GM12878 (cell line): ENCODE measurements around the gene CNTD1. TPM values are rescaled to one million over a fixed set of nuclear protein-coding genes. Genes with fewer than 3 reads are reported as not detected.

Experiments used
- ATAC-seq: fragments of 200-7000 bp; cut with Tn5 transposase; 3 replicates; pipeline ENCODE4 v1.9.1; 2020; ENCODE audit warnings: mild to moderate bottlenecking, moderate library complexity
- BruUV-seq: library from RNA; stranded (reverse); fragments of 400-500 nt; replicated peaks from 2 replicates; lab custom pipeline; 2021; lab: Mats Ljungman, UMichigan
- CTCF ChIA-PET: fragments of 300-600 bp; sonication (Branson Sonifier 250); formaldehyde crosslinking; extraction: SDS; loops from one replicate; lab custom pipeline; 2021; ENCODE audit warnings: inconsistent platforms; lab: Yijun Ruan, JAX
- POLR2A ChIA-PET: fragments of 350-600 bp; formaldehyde crosslinking; extraction: SDS; loops from one replicate; lab custom pipeline; 2021; ENCODE audit warnings: inconsistent platforms; lab: Charles Lee
- RAD21 ChIA-PET: fragments of 300-600 bp; sonication (Branson Sonifier 250); formaldehyde crosslinking; loops from one replicate; lab custom pipeline; 2023; ENCODE audit warnings: antibody characterized with exemption; ENCODE audit not compliant: unreplicated experiment; lab: Charles Lee
- SMC1A ChIA-PET: fragments of 300-600 bp; sonication (Branson Sonifier 250); formaldehyde crosslinking; loops from one replicate; lab custom pipeline; 2023; ENCODE audit not compliant: unreplicated experiment, uncharacterized antibody; lab: Charles Lee
- DNase-seq: peaks from one replicate; pipeline ENCODE4 v3.0.0-alpha.2; 2011; ENCODE audit warnings: low read depth, low spot score
- FAIRE-seq: peaks from 3 replicates; lab custom pipeline; 2011; peaks lifted over from hg19 to GRCh38; lab: Jason Lieb, UNC
- H2AFZ ChIP-seq: 2 replicates; pipeline ENCODE4 v1.6.0; 2011; ENCODE audit warnings: low read depth, low read length, control low read depth; ENCODE audit not compliant: control insufficient read depth
- H3K27ac ChIP-seq: 2 replicates; pipeline ENCODE4 v1.5.1; 2011; ENCODE audit warnings: control low read depth; ENCODE audit not compliant: control insufficient read depth, insufficient read depth
- H3K27me3 ChIP-seq, 2 experiments: replicated peaks in 1 of 2; 2 replicates each; pipeline versions ENCODE4 v1.6.0 to v1.6.1; 2011; ENCODE audit warnings: low read length in 1 of 2; ENCODE audit not compliant: control insufficient read depth in 2 of 2, insufficient read depth in 2 of 2
- H3K36me3 ChIP-seq, 2 experiments: 2 replicates each; pipeline ENCODE4 v1.5.1; 2011; ENCODE audit warnings: low read length in 1 of 2; ENCODE audit not compliant: control insufficient read depth in 2 of 2, insufficient read depth in 2 of 2
- H3K4me1 ChIP-seq: 2 replicates; pipeline ENCODE4 v1.6.1; 2011; ENCODE audit warnings: mild to moderate bottlenecking, low read length, moderate library complexity, mixed read lengths; ENCODE audit not compliant: control insufficient read depth, insufficient read depth
- H3K4me2 ChIP-seq: 2 replicates; pipeline ENCODE4 v1.6.0; 2011; ENCODE audit warnings: control low read depth; ENCODE audit not compliant: control insufficient read depth, insufficient read depth
- H3K4me3 ChIP-seq: fragments of 200-600 bp; sonication (generic); 2 replicates; pipeline ENCODE4 v1.5.1; 2016
- H3K79me2 ChIP-seq: 2 replicates; pipeline ENCODE4 v1.6.0; 2011; ENCODE audit warnings: low read length; ENCODE audit not compliant: control insufficient read depth, insufficient read depth
- H3K9ac ChIP-seq: 2 replicates; pipeline ENCODE4 v1.8.0; 2011; ENCODE audit warnings: low read length, control low read depth, mixed read lengths; ENCODE audit not compliant: control insufficient read depth, insufficient read depth
- H3K9me3 ChIP-seq: replicated peaks from 3 replicates; pipeline ENCODE4 v1.5.1; 2011; ENCODE audit warnings: mild to moderate bottlenecking, low read length; ENCODE audit not compliant: control insufficient read depth, insufficient read depth
- H4K20me1 ChIP-seq: 2 replicates; pipeline ENCODE4 v1.6.0; 2011; ENCODE audit not compliant: control insufficient read depth, insufficient read depth
- CHD1 ChIP-seq: IDR thresholded peaks from 2 replicates; pipeline ENCODE4 v1.6.1; 2012; ENCODE audit warnings: low read depth, low read length, improper control_type of control experiment
- HCFC1 ChIP-seq: fragments of 150-350 bp; IDR thresholded peaks from 2 replicates; pipeline ENCODE4 v1.6.1; 2014; ENCODE audit warnings: low read length
- KAT2A ChIP-seq: conservative IDR thresholded peaks from 2 replicates; pipeline ENCODE4 v1.6.1; 2011; ENCODE audit warnings: low read depth, low read length; ENCODE audit not compliant: control insufficient read depth
- MEF2B ChIP-seq: fragments of 450-650 bp; IDR thresholded peaks from 2 replicates; pipeline ENCODE4 v1.6.1; 2018; ENCODE audit warnings: mild to moderate bottlenecking, moderate library complexity; ENCODE audit not compliant: partially characterized antibody, poor library complexity, severe bottlenecking
- REST ChIP-seq: IDR thresholded peaks from 2 replicates; pipeline ENCODE4 v1.6.1; 2012; ENCODE audit warnings: mild to moderate bottlenecking, low read depth, low read length
- SIN3A ChIP-seq: IDR thresholded peaks from 2 replicates; pipeline ENCODE4 v1.6.1; 2012; ENCODE audit warnings: low read depth, low read length, improper control_type of control experiment
- SMARCA5 ChIP-seq: fragments of 450-650 bp; IDR thresholded peaks from 2 replicates; pipeline ENCODE4 v1.6.1; 2017; ENCODE audit warnings: mild to moderate bottlenecking
- SRF ChIP-seq, 2 experiments: IDR thresholded peaks; 2 replicates each; pipeline ENCODE4 v1.6.1; 2011; ENCODE audit warnings: low read depth in 2 of 2, low read length in 2 of 2, mild to moderate bottlenecking in 1 of 2, moderate library complexity in 1 of 2
- TAF1 ChIP-seq: IDR thresholded peaks from 2 replicates; pipeline ENCODE4 v1.6.1; 2011; ENCODE audit warnings: mild to moderate bottlenecking, low read depth, low read length, borderline replicate concordance
- TCF3 ChIP-seq: IDR thresholded peaks from 2 replicates; pipeline ENCODE4 v1.6.1; 2012; ENCODE audit warnings: low read depth, mild to moderate bottlenecking, low read length, borderline replicate concordance; ENCODE audit not compliant: insufficient read depth
- ZBED1 ChIP-seq: IDR thresholded peaks from 2 replicates; pipeline ENCODE4 v1.6.1; 2016; ENCODE audit warnings: borderline replicate concordance
- ZZZ3 ChIP-seq: IDR thresholded peaks from 2 replicates; pipeline ENCODE4 v1.6.1; 2011; ENCODE audit warnings: low read depth; ENCODE audit not compliant: control insufficient read depth, insufficient read length
- WGBS: methylation state at CpG from one replicate; pipeline ENCODE4 v1.1.6; 2016; ENCODE audit warnings: low lambda C conversion rate; ENCODE audit not compliant: insufficient replicate concordance, insufficient coverage; ENCODE audit errors: missing lambda C conversion rate; 5-methylcytosine and 5-hydroxymethylcytosine counted together
- in situ Hi-C: fragments of 300-500 bp; cut with MboI; formaldehyde crosslinking; loops from 9 replicates; pipeline ENCODE4 v1.14.3; 2018; ENCODE audit warnings: mixed read lengths
- intact Hi-C: fragments of 100-400 bp; cut with micrococcal nuclease; formaldehyde crosslinking; loops from one replicate; pipeline ENCODE4 v1.14.2; 2022; ENCODE audit not compliant: unreplicated experiment
- polyA plus RNA-seq, 11 experiments: library from polyadenylated mRNA; depleted of rRNA in 4 of 11; unstranded in 6 of 11; stranded (reverse) in 5 of 11; fragments of >200 nt; fragmentation: Nextera tagmentation in 4 of 11; fragmentation: Illumina TruSeq in 1 of 11; extraction: Ambion mirVana in 4 of 11; extraction: Trizol in 1 of 11; gene quantifications; 1 replicate in 1 of 11; 2 replicates in 10 of 11; pipeline versions ENCODE4 v1.2.1 to v1.2.3, GENCODE V29; 2011 to 2016; ENCODE audit warnings: inconsistent platforms in 2 of 11, missing spikeins in 2 of 11, low read depth in 1 of 11
- total RNA-seq, 4 experiments: library from RNA; depleted of rRNA in 3 of 4; stranded (reverse); fragments of >200 nt in 3 of 4; fragmentation: Illumina TruSeq in 1 of 4; extraction: Trizol in 1 of 4; gene quantifications; 2 replicates each; pipeline versions ENCODE4 v1.2.1 to v1.2.3, GENCODE V29; 2013 to 2021

The CNTD1 gene
- total and polyA plus RNA-seq, 10 of the 15 experiments (the other 5 are each of a cell fraction or from before 2014, with no cell fraction given): 0.06 to 1.5 (median 1.1) TPM; not detected in 4

- WGBS: 64% methylated on average over 3 of the region's 3 CpGs
- BruUV-seq: no TSS peak
- ATAC-seq (no peak; the same call in 2 of the 3 replicates), FAIRE-seq (no peak), DNase-seq (no peak)
- in situ Hi-C loops (no loop called here), intact Hi-C loops (no loop called here)
- CTCF ChIA-PET: interaction anchor here (0.9 to 3.2 kb wide), 12 partner anchors 11 to 224 kb away, joined by 3 to 38 read pairs (median 4); partner anchors contain the start of genes BECN1, CCR10, CNTD1 and COA3
- POLR2A ChIA-PET: interaction anchor here (0.6 to 2.3 kb wide), 9 partner anchors 16 to 224 kb away, joined by 3 to 10 read pairs (median 3); partner anchors contain the start of genes BECN1, RETREG3, RPL27 and TUBG1
- H3K9ac ChIP-seq: peak overlapping the region; percentile 97
- H3K27me3 ChIP-seq: no peaks in the 10 kb centered on the region
- peak overlapping the region; percentile 75 for H3K4me3 ChIP-seq
- H3K36me3 ChIP-seq: peaks cover 5 to 6% of the 10 kb centered on the region in 2 experiments; a peak in 3 of 4 replicates
- no peak overlapping the region for H2AFZ ChIP-seq
- peak overlapping the region; percentile 88 for H3K4me2 ChIP-seq
- peak overlapping the region; percentile 86 for H3K27ac ChIP-seq
- H3K4me1 ChIP-seq: peaks cover 26% of the 10 kb centered on the region
- H3K9me3 ChIP-seq: no peaks in the 10 kb centered on the region
- SMC1A ChIA-PET: interaction anchor here (0.9 to 2.7 kb wide), 4 partner anchors 11 to 238 kb away, joined by 3 to 20 read pairs (median 7); partner anchors contain the start of genes NAGLU and PSMC3IP
- no peak for TF ChIP-seq KAT2A
- no peak for TF ChIP-seq CHD1
- TF ChIP-seq SMARCA5: no peak
- no peak for TF ChIP-seq ZBED1
- RAD21 ChIA-PET: interaction anchor here (1.3 to 3.1 kb wide), 8 partner anchors 10 to 224 kb away, joined by 3 to 18 read pairs (median 6); partner anchors contain the start of genes BECN1, PSMC3IP and RPL27
- no peaks in the 10 kb centered on the region for H4K20me1 ChIP-seq
- peaks cover 9% of the 10 kb centered on the region for H3K79me2 ChIP-seq
These were observed 24.5 kb upstream of the CNTD1 start for GRCh38 chr17:42774066-42774745.

DNA sequence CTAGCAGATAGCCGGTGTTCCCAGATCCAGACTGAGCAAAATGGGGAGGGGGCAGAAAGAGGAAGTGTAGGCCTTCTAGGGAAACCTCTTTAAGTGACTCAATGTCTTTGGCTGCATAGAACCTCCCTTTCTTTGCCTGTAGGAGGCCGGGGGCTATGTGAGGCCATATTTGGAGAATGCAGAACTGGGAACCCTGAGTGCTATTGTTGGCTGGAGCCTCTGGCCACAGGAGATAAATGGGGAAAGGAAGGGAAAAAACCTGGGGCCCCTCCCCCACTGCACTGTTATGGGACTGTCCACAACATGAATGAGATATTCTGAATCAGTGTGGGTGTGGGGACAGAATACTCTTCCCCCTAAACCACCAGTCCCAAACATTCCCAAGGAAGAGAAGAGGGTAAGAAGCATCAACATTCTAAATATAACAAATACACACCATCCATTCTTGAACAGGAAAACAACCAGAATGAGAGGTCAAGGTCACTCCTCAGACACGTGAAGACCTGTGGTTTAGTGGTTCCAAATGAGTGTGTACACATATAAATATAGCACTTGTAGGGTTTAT is 23.0 kb upstream of the CNTD1 start:
- in situ Hi-C loops: no loop called here
- TF ChIP-seq MEF2B (peak; percentile 87), REST (no peak), TCF3 (no peak), HCFC1 (no peak), KAT2A (no peak), TAF1 (no peak), ZZZ3 (no peak), SIN3A (no peak), SRF (IDR thresholded peaks at IDR 0.05; ENCODE audit: low read depth in 2 of 2, low read length in 2 of 2) (peak; percentile 21 to 90; a peak in 3 of 4 replicates)

More for the DNA sequence above, 23.0 kb upstream of the CNTD1 start:
- no peak for FAIRE-seq
- peaks cover 9% of the 10 kb centered on the region for H3K79me2 ChIP-seq
- no peaks in the 10 kb centered on the region; a peak in 1 of 4 replicates for H3K27me3 ChIP-seq
- RAD21 ChIA-PET: no interaction called here
- SMC1A ChIA-PET: no interaction called here
- no peak overlapping the region for H2AFZ ChIP-seq
- ATAC-seq: peak; percentile 70
- no peaks in the 10 kb centered on the region for H4K20me1 ChIP-seq
- H3K27ac ChIP-seq: no peak overlapping the region
- no peaks in the 10 kb centered on the region for H3K9me3 ChIP-seq
- CTCF ChIA-PET: no interaction called here
- H3K4me3 ChIP-seq: peak overlapping the region; percentile 24; the same call in 1 of the 2 replicates
- peaks cover 26% of the 10 kb centered on the region for H3K4me1 ChIP-seq
- peak overlapping the region; percentile 40 for H3K4me2 ChIP-seq
- no peak overlapping the region for H3K9ac ChIP-seq
- WGBS: 19% methylated on average over 3 of the region's 3 CpGs
- intact Hi-C loops: no loop called here
- BruUV-seq: no TSS peak
- H3K36me3 ChIP-seq: peaks cover 5 to 7% of the 10 kb centered on the region in 2 experiments; a peak in 3 of 4 replicates
- DNase-seq: no peak
- POLR2A ChIA-PET: no interaction called here
